SH-SY5Y (cell line): ENCODE results near the gene GARIN5B.

Experiments used
- GATA2 ChIP-seq: IDR thresholded peaks from 2 replicates; pipeline ENCODE4 v1.6.1; 2011; ENCODE audit warnings: mild to moderate bottlenecking, low read depth, low read length
- GATA3 ChIP-seq: IDR thresholded peaks from 2 replicates; pipeline ENCODE4 v1.6.1; 2011; ENCODE audit warnings: low read depth, mild to moderate bottlenecking, low read length, moderate library complexity

DNA sequence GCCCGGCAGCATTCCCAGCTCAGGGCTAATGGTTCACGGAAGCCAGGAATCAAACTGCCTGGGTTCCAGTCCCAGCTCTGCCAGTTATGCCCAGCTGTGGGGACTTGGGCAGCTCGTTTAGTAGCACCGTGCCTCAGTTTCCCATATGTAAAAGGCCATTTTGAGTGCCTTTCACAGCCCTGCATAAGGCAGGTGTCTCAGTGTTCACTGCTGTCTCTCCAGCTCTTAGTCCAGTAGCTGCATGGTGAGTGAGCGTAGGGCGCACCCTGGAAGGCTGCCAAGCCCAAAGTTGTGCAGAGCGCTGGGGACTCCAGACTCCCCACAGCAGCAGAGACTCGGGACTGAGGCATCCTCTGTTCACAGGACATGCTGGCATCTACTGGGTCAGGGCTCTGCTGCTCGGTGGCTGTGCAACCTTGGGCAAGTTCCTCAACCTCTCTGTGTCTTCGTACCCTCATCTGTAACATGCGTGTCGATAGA, 28.2 kb upstream of the GARIN5B start:
- TF ChIP-seq GATA2 = no peak
- no peak for TF ChIP-seq GATA3
